Panc1 (cell line): ENCODE results near the gene ZDHHC8. TPM values are rescaled to one million over a fixed set of nuclear protein-coding genes. Genes with fewer than 3 reads are reported as not detected.

Experiments used
- ATAC-seq: fragments of 200-7000 bp; cut with Tn5 transposase; 2 replicates; pipeline ENCODE4 v1.9.1; 2020; ENCODE audit warnings: mild to moderate bottlenecking, moderate library complexity
- BruUV-seq: library from RNA; stranded (reverse); fragments of 400-500 nt; replicated peaks from 2 replicates; lab custom pipeline; 2021; lab: Mats Ljungman, UMichigan
- CTCF ChIA-PET: fragments of 300-600 bp; sonication (Branson Sonifier 250); formaldehyde crosslinking; loops from one replicate; lab custom pipeline; 2022; ENCODE audit warnings: antibody characterized with exemption; lab: Charles Lee
- POLR2A ChIA-PET: fragments of 300-600 bp; sonication (Branson Sonifier 250); formaldehyde crosslinking; loops from one replicate; lab custom pipeline; 2022; ENCODE audit warnings: antibody characterized with exemption; lab: Charles Lee
- DNase-seq: peaks from one replicate; pipeline ENCODE4 v3.0.0-alpha.2; 2010; ENCODE audit warnings: low read depth, low spot score
- H3K27ac ChIP-seq: 2 replicates; pipeline ENCODE4 v1.5.1; 2011; ENCODE audit warnings: mild to moderate bottlenecking, low read length, inconsistent platforms
- H3K27me3 ChIP-seq: fragments of 200-500 bp; sonication (Bioruptor generic); 2 replicates; pipeline ENCODE4 v1.6.0; 2014; ENCODE audit warnings: low read length, inconsistent platforms; ENCODE audit not compliant: control insufficient read depth, insufficient read depth
- H3K36me3 ChIP-seq: fragments of 200-500 bp; sonication (Bioruptor generic); 2 replicates; pipeline ENCODE4 v1.5.1; 2014; ENCODE audit warnings: inconsistent platforms, mild to moderate bottlenecking, low read length, moderate library complexity; ENCODE audit not compliant: control insufficient read depth, insufficient read depth
- H3K4me1 ChIP-seq: 2 replicates; pipeline ENCODE4 v1.5.1; 2011; ENCODE audit warnings: inconsistent platforms, mild to moderate bottlenecking, low read length, moderate library complexity; ENCODE audit not compliant: control insufficient read depth, insufficient read depth
- H3K4me3 ChIP-seq, 2 experiments: 2 replicates each; pipeline ENCODE4 v1.5.1; 2011 to 2012; ENCODE audit warnings: low read depth in 2 of 2, low read length in 2 of 2, mild to moderate bottlenecking in 2 of 2, inconsistent platforms in 1 of 2, moderate library complexity in 1 of 2
- H3K9me3 ChIP-seq: fragments of 200-500 bp; sonication (Bioruptor generic); 2 replicates; pipeline ENCODE4 v1.5.1; 2014; ENCODE audit warnings: low read depth, mild to moderate bottlenecking, inconsistent platforms, low read length, moderate library complexity; ENCODE audit not compliant: control insufficient read depth, insufficient read depth
- CTCF ChIP-seq: fragments of 450-650 bp; IDR thresholded peaks from 2 replicates; pipeline ENCODE4 v1.5.1; 2017; ENCODE audit warnings: mild to moderate bottlenecking
- POLR2AphosphoS5 ChIP-seq: IDR thresholded peaks from 2 replicates; pipeline ENCODE4 v1.6.1; 2012; ENCODE audit warnings: mild to moderate bottlenecking, low read depth, low read length, moderate library complexity
- REST ChIP-seq, 2 experiments: IDR thresholded peaks; 2 replicates each; pipeline ENCODE4 v1.6.1; 2011 to 2012; ENCODE audit warnings: low read depth in 2 of 2, control low read depth in 1 of 2, low read length in 1 of 2, mild to moderate bottlenecking in 1 of 2, moderate library complexity in 1 of 2; ENCODE audit not compliant: insufficient read depth in 1 of 2
- SIN3A ChIP-seq: IDR thresholded peaks from 2 replicates; pipeline ENCODE4 v1.6.1; 2012; ENCODE audit warnings: low read depth, mild to moderate bottlenecking, low read length, moderate library complexity, borderline replicate concordance; ENCODE audit not compliant: insufficient read depth
- TCF7L2 ChIP-seq: IDR thresholded peaks from 2 replicates; pipeline ENCODE4 v1.6.1; 2011; ENCODE audit warnings: mild to moderate bottlenecking, low read depth, low read length, inconsistent platforms
- in situ Hi-C: cut with HindIII; loops from 2 replicates; pipeline ENCODE4 v1.10.0; 2016; ENCODE audit warnings: low sequenced_read_pairs, low pct_unique_long_range_greater_than_20kb
- intact Hi-C: fragments of 100-400 bp; cut with micrococcal nuclease; formaldehyde crosslinking; loops from one replicate; pipeline ENCODE4 v1.10.0; 2022; ENCODE audit not compliant: unreplicated experiment
- total RNA-seq: library from RNA; stranded (reverse); gene quantifications from one replicate; pipeline ENCODE4 v1.2.1, GENCODE V29; 2021; ENCODE audit not compliant: unreplicated experiment

The ZDHHC8 gene
- total RNA-seq, 1 experiment from 2014 or later, result 79.0 TPM

GRCh38 chr22:20121856-20122415, 9.7 kb upstream of the ZDHHC8 start:
- H3K4me1 ChIP-seq, result peaks cover 6% of the 10 kb centered on the region
- no peaks in the 10 kb centered on the region for H3K9me3 ChIP-seq
- no peak overlapping the region for H3K27ac ChIP-seq
- DNase-seq (no peak), ATAC-seq (no peak)
- ChIA-PET POLR2A (no interaction called here), CTCF (no interaction called here)
- no peak for TF ChIP-seq TCF7L2
- no peak for TF ChIP-seq SIN3A
- no peak for TF ChIP-seq POLR2AphosphoS5
- TF ChIP-seq CTCF, result no peak
- TF ChIP-seq REST (IDR thresholded peaks at IDR 0.05; ENCODE audit: insufficient read depth in 1 of 2, low read depth in 2 of 2, low read length in 1 of 2), result no peak
- H3K4me3 ChIP-seq, result no peak overlapping the region
- intact Hi-C loops, result no loop called here
- H3K27me3 ChIP-seq, result no peaks in the 10 kb centered on the region
- BruUV-seq, result no TSS peak
- peaks cover 18% of the 10 kb centered on the region for H3K36me3 ChIP-seq
- in situ Hi-C loops, result no loop called here

- peaks cover 6% of the 10 kb centered on the region for H3K4me1 ChIP-seq
- H3K27me3 ChIP-seq, result no peaks in the 10 kb centered on the region
- CTCF ChIA-PET, result no interaction called here
- POLR2A ChIA-PET, result no interaction called here
- H3K27ac ChIP-seq, result no peak overlapping the region
- ATAC-seq (no peak), DNase-seq (no peak)
- no TSS peak for BruUV-seq
- H3K9me3 ChIP-seq, result no peaks in the 10 kb centered on the region
- in situ Hi-C loops (no loop called here), intact Hi-C loops (no loop called here)
- peaks cover 12% of the 10 kb centered on the region for H3K36me3 ChIP-seq
- no peak overlapping the region for H3K4me3 ChIP-seq
- TF ChIP-seq POLR2AphosphoS5 (no peak), REST (IDR thresholded peaks at IDR 0.05; ENCODE audit: insufficient read depth in 1 of 2, low read depth in 2 of 2, low read length in 1 of 2) (no peak), CTCF (no peak)
Observed at GRCh38 chr22:20123366-20124082, 8.1 kb upstream of the ZDHHC8 start.
